Fibroblast of skin of back (primary cell): ENCODE data around the gene SNRPA.
A peak's percentile ranks its signal among the peaks of the same experiment; 100 is the strongest.
"Not testable (repeated sequence)": the region's sequence is repeated elsewhere in the genome, so short reads cannot be mapped to it uniquely, and the experiment has no call there.

Source experiments
- DNase-seq: peaks from one replicate; pipeline ENCODE4 v3.0.0-alpha.2; 2013

The SNRPA gene

DNA sequence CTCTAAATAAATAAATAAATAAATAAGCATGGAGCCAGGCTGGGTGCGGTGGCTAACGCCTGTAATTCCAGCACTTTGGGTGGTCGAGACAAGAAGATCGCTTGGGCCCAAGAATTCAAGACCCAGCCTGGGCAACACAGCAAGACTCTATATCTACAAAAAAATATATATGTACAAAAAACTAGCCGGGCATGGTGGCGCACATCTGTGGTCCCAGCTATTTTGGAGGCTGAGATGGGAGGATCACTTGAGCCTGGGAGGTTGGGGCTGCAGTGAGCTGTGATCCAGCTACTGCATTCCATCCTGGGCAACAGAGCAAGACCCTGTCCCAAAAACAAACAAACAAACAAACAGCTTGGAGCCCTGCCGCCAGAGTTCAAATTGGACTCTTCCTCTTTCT, 3.5 kb upstream of the SNRPA start:
- DNase-seq, result no peak

- DNase-seq, result peak; percentile 100
These were observed 737 bp upstream of the SNRPA start, which contains the start of gene ACTMAP for GRCh38 chr19:40750058-40750873. Gene ACTMAP, minus strand, starts transcription at chr19:40750477. Its CDS starts 674 bp downstream, at chr19:40749803.

DNA sequence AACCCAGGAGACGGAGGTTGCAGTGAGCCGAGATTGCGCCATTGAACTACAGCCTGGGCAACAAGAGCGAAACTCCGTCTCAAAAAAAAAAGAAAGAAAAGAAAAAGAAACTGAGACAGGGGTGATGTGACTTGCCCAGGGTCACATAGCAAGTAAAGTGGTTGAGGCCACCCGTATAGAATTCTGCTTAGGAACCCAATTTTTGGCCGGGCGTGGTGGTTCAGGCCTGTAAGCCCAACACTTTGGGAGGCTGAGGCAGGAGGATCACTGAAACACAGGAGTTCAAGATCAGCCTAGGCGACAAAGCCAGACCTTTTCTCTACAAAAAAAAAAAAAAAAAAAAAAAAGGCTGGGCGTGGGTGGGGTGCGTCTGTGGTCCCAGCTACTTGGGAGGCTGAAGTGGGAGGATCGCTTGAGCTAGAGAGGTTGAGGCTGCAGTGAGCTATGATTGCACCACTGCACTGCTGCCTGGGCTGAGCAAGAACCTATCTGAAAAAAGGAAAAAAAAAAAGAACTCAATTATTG, 1.3 kb downstream of the SNRPA start:
- DNase-seq, result no peak

DNA sequence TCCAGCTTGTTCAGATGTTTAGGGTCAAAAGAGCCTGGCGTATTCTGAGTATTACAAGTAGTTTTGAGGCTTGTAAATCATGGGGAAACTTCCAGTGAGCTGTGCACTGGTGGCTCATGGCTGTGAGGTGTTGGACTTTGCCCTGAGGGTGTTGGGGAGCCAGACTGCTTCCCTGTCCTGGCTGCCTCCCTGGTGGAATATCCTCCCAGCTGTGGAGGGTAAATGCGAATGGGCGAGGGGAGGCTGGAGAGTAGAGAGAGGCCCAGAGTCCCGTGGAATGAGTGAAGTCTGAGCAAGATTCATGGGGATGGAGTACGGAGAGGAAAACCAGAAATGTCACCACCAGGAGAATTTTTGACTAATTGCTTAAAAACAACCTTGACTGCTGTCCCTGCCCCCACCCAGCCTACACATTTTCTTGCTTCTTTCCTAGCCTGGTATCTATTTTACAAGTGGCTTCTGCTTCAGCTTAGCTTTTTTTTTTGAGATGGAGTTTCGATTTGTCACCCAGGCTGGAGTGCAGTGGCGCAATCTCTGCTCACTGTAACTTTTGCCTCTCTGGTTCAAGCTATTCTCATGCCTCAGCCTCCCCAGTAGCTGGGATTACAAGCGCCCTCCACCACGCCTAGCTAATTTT, 3.7 kb downstream of the SNRPA start:
- DNase-seq, result no peak

GRCh38 chr19:40755248-40755624, 4.2 kb downstream of the SNRPA start:
- no peak for DNase-seq

DNA sequence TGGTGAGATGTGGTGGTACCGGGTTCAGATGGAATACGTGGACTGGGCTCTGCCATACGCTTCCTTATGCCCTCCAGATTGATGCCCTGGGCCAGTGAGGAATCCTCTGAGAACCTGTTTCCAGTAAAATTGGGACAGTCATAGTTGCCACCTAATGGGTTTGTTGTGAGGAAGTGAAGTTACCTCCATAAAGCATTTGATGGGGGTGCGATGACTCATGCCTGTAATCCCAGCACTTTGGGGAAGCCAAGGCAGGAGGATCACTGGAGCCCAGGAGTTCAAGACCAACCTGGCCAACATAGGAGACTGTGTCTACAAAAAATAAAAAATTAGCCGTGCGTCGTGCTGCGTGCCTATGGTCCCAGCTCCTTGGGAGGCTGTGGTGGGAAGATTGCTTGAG, 4.8 kb downstream of the SNRPA start:
- DNase-seq, result no peak

DNA sequence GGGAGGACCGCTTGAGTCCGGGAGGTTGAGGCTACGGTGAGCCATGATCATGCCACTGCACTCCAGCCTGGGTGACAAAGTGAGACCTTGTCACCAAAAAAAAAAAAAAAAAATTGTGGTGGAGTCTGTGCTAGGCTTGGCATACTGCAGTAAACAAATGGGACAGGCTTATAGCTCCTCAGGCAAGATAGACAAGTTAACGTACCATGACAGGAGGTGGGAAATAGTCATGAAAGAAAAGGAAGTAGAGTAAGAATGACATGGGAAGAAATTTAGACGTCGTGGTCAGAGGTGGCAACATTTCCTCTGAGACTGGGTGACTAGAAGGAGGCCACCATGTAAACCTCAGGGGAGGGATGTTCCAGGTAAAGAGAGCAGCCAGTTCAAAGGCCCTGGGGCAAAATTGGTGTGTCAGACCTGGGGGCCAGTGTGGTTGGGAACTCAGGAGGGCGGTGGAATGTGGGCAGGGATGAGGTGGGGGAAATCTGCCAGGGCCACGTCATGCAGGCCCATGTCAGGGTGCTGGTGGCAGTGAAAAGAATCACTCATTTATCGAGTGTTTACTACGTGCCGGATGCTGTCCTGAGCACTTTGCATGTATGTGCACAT, 5.6 kb downstream of the SNRPA start:
- no peak for DNase-seq

- no peak for DNase-seq
These were observed 7.5 kb downstream of the SNRPA start for GRCh38 chr19:40758491-40758890.

DNA sequence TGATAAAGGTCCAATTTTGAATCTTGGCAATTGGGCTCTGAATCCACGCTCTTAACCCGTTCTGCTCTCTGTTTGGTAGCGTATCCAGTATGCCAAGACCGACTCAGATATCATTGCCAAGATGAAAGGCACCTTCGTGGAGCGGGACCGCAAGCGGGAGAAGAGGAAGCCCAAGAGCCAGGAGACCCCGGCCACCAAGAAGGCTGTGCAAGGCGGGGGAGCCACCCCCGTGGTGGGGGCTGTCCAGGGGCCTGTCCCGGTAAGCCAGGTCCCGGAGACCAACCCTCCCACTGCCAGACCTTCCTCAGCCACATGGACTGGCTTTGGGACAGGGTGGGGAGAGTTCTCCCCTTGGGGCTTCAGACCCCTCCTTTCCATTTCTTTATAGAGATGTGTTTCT, 8.3 kb downstream of the SNRPA start:
- no peak for DNase-seq

GRCh38 chr19:40762754-40763470, 11.9 kb downstream of the SNRPA start:
- no peak for DNase-seq

- no peak for DNase-seq
These were observed 12.5 kb downstream of the SNRPA start for GRCh38 chr19:40763526-40763925.

DNA sequence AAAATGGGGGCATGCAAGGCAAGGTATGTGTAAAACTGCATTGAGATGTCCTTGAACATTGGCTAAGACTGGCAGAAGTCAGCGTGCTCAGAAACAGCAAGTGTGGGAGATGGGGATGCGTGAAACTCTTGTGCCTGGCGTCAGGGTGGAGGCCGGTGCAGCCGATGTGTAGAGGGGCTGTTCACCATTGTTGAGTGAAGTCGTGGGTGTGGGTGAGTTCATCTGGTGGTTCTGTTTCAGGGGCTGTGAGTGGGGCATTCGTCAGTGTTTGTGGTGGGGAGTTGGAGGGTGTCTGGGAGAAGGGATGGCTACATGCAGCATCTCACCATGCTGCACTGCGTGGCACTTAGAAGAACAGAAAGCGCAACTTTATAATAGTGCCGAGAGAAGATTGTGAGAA, 13.0 kb downstream of the SNRPA start:
- no peak for DNase-seq

DNA sequence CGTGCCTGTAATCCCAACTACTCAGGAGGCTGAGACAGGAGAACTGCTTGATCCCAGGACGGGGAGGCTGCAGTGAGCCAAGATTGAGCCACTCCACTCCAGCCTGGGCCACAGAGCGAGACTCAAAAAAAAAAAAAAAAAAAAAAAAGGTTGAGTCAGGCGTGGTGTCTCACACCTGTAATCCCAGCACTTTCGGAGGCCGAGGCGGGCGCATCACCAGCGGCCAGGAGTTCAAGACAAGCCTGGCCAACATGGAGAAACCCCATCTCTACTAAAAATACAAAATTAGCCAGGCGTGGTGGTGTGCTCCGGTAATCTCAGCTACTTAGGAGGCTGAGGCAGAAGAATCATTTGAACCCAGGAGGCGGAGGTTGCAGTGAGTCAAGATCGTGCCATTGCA, 15.4 kb downstream of the SNRPA start:
- DNase-seq, result not testable (repeated sequence)

DNA sequence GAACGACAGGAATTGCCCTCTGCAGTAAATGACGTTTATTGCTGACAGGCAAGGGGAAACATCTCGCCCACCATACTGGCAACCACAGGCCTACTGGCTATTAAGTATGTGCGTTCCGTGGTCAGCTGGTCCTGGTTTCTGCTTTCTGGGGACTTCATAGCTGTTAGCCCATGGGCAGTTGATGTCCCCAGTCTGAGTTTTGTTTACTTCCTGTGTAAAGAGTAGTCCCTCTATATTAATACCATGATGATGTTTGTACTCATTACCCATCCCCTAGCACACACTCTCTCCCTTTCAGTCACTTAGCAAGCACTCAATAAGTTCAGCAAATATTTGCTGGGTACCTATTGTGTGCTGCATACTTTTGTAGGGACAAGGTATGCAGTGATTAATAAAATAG, 17.9 kb downstream of the SNRPA start:
- no peak for DNase-seq

GRCh38 chr19:40771101-40771862, 20.3 kb downstream of the SNRPA start:
- DNase-seq, result peak; percentile 13

- DNase-seq, result no peak
These were observed 24.1 kb downstream of the SNRPA start, which contains the start of gene MIA for GRCh38 chr19:40774916-40775631. Gene MIA, plus strand, starts transcription at chr19:40775521. Its CDS starts 22 bp downstream, at chr19:40775543.

DNA sequence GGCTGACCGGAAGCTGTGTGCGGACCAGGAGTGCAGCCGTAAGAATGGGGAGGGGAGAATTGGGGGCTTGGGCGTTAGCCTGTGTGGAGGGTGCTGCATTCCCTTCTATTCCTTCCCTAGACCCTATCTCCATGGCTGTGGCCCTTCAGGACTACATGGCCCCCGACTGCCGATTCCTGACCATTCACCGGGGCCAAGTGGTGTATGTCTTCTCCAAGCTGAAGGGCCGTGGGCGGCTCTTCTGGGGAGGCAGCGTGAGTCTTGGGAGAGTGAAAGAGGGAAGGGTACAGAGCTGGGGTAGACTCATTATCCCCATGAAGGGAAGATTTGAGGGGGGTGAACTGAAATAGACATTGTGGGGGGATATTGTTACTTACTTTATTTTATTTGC, 24.6 kb downstream of the SNRPA start:
- no peak for DNase-seq

- no peak for DNase-seq
These were observed 25.4 kb downstream of the SNRPA start for GRCh38 chr19:40776364-40776763.

DNA sequence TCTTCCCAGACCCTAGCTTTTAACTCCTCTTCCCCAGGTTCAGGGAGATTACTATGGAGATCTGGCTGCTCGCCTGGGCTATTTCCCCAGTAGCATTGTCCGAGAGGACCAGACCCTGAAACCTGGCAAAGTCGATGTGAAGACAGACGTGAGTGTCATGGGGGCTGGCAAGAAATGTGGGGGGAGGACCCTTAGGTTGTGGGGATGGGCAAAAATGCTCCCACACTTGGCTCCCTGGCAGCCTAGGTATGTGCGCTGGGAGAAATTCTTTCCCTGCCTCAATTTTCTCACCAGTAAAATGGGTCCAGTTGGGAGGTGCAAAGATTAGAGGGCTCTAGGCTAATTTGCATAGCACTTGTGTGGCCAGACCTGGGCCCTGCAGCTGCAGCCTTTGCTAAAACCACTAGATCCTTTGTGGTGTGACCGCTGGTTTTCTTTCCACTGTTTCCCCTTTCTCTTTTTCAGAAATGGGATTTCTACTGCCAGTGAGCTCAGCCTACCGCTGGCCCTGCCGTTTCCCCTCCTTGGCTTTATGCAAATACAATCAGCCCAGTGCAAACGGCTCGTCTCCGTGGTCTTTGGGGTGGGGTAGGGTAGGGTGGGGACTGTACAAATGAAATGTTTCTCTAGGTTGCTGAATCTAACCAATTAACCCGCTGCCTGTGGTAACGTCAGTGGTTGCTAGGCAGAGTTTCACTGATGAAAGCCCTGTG, 26.1 kb downstream of the SNRPA start:
- peak; percentile 92 for DNase-seq

DNA sequence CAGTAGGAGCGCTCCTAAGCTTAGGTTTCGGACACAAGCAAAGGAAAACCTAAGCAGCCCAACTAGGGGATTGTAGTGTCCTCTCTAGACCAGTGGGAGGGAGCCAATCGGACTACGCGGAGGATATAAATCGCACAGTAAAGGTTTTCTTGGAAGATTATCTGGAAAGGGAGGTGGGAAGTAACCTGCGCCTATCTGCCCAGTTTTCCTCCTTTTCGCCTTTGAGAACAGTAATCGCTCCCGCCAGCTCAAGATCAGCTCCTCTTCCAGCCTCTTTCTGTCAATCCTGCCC, 26.6 kb downstream of the SNRPA start:
- no peak for DNase-seq
